Mesenteric fat pad (tissue), 1 donor: ENCODE data around the gene CHST14. TPM values are rescaled to one million over a fixed set of nuclear protein-coding genes. Genes with fewer than 3 reads are reported as not detected.

ENCODE experiments used
- total RNA-seq: library from RNA; stranded (reverse); fragmentation: NEBNext Ultra II Directional; extraction: Animal tissue kit (Norgen Biotek cat#: 25700); gene quantifications from one replicate; pipeline ENCODE4 v1.2.1, GENCODE V29; 2021
- donor health status: DM: yes; HTN: yes; CAD: no.

Gene CHST14
- total RNA-seq, 1 donor from 2014 or later, result 10.9 TPM

Other genes with a start within 250 kb of the CHST14 start
- gene PAK6, start 231.9 kb upstream of the CHST14 start, total RNA-seq, result 0.26 TPM
- gene ANKRD63, start 187.9 kb upstream of the CHST14 start, total RNA-seq, result not detected
- 31.9 TPM for gene PLCB2, start 163.0 kb upstream of the CHST14 start, total RNA-seq
- gene INAFM2, start 147.3 kb upstream of the CHST14 start, total RNA-seq, result 27.9 TPM
- 10.6 TPM for gene CCDC9B, start 130.0 kb upstream of the CHST14 start, total RNA-seq
- 2.7 TPM for gene PHGR1, start 120.0 kb upstream of the CHST14 start, total RNA-seq
- 0.26 TPM for gene DISP2, start 112.8 kb upstream of the CHST14 start, total RNA-seq
- 16.5 TPM for gene KNSTRN, start 88.3 kb upstream of the CHST14 start, total RNA-seq
- gene IVD, start 65.2 kb upstream of the CHST14 start, total RNA-seq, result 45.3 TPM
- 16.2 TPM for gene BAHD1, start 30.0 kb upstream of the CHST14 start, total RNA-seq
- gene CCDC32, start 94.1 kb downstream of the CHST14 start, total RNA-seq, result 23.7 TPM
- gene RPUSD2, start 98.3 kb downstream of the CHST14 start, total RNA-seq, result 6.9 TPM
- gene KNL1, start 123.3 kb downstream of the CHST14 start, total RNA-seq, result 0.35 TPM
- 0.32 TPM for gene RAD51, start 224.2 kb downstream of the CHST14 start, total RNA-seq